Natural killer cell treated with Interleukin-12 subunit alpha and Interleukin-12 subunit beta and Interleukin-15 and Interleukin-18, amount 100 ng/mL, for 72 hours (primary cell): ENCODE data around the gene MS4A6A. TPM values are rescaled to one million over a fixed set of nuclear protein-coding genes. Genes with fewer than 3 reads are reported as not detected.
"Not testable (repeated sequence)": the region's sequence is repeated elsewhere in the genome, so short reads cannot be mapped to it uniquely, and the experiment has no call there.

Experiments used
- ATAC-seq, 2 donors: fragments of 150-1000 bp; cut with Tn5 transposase in 1 of 2; sonication (Bioruptor Pico), chemical (Tn5 transposase) in 1 of 2; 2 replicates each; pipeline ENCODE4 v1.10.0; 2021
- DNase-seq: peaks from one replicate; pipeline ENCODE4 v3.0.0; 2022; ENCODE audit warnings: low spot score
- H3K27ac Mint-ChIP-seq, 2 donors: 1 replicate in 1 of 2; 2 replicates in 1 of 2; pipeline ENCODE4 v1.8.0; 2022; ENCODE audit warnings: mixed read lengths in 2 of 2, mild to moderate bottlenecking in 1 of 2, moderate library complexity in 1 of 2
- H3K27me3 Mint-ChIP-seq, 2 donors: 1 replicate in 1 of 2; 2 replicates in 1 of 2; pipeline ENCODE4 v1.8.0; 2022; ENCODE audit warnings: mixed read lengths in 2 of 2
- H3K36me3 Mint-ChIP-seq: one replicate; pipeline ENCODE4 v1.8.0; 2022; ENCODE audit warnings: mixed read lengths
- H3K4me1 Mint-ChIP-seq, 2 donors: 1 replicate in 1 of 2; 2 replicates in 1 of 2; pipeline ENCODE4 v1.8.0; 2022; ENCODE audit warnings: low read depth in 2 of 2, mixed read lengths in 2 of 2, mild to moderate bottlenecking in 1 of 2
- H3K4me3 Mint-ChIP-seq: one replicate; pipeline ENCODE4 v1.8.0; 2022; ENCODE audit warnings: mixed read lengths
- H3K9me3 Mint-ChIP-seq: 2 replicates; pipeline ENCODE4 v1.8.0; 2022; ENCODE audit warnings: mixed read lengths
- total RNA-seq, 2 donors: library from RNA; stranded (reverse); gene quantifications; one replicate each; pipeline ENCODE4 v1.2.3, GENCODE V29; 2022

The MS4A6A gene
- total RNA-seq, 2 donors from 2014 or later: not detected

DNA sequence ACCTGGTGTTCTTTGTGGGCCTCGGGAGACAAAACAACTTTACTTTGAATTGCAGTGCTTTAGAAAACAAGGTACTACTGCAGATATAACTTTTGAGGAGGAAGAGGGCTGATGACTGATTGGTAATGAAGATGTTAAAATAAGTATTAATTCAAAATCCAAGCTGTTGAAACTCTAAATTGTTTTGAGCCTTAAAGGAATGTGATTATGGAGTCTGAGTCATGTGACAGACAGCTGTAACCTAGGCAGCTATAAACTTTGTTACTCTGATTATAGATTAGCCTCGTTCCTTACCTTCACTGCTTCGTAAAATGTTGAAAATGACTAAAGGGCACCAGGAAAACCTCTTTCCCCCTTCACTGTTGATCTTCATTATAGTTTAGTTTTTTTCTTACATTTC, 51.0 kb downstream of the MS4A6A start:
- Mint-ChIP-seq H3K9me3 (peaks cover 4% of the 10 kb centered on the region), H3K36me3 (no peaks in the 10 kb centered on the region), H3K4me1 (no peaks in the 10 kb centered on the region), H3K27me3 (peaks cover 0 to under 1% of the 10 kb centered on the region in 2 donors), H3K4me3 (no peak overlapping the region), H3K27ac (no peak overlapping the region)
- DNase-seq (no peak), ATAC-seq (no peak)

DNA sequence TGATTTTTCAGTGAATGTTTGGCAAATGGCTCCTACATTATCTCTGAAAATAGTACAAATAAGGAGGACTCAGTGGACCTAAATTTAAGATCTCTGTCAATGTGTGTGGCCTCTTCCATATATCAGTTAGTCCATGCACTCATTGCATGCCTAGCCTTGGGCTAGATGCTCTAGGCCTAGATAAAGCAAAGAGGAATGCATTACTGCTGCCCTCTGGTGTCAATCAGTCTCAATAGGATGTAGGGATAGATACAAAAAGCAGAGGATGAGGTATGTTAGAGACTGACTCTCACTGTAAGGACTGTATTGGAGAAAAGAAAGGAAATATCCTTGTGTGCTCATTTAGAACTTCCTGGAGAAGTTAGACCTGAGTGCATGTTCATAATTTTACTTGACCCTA, 52.4 kb downstream of the MS4A6A start:
- Mint-ChIP-seq H3K4me1 (no peaks in the 10 kb centered on the region), H3K36me3 (no peaks in the 10 kb centered on the region), H3K27ac (no peak overlapping the region), H3K27me3 (peaks cover 0 to 4% of the 10 kb centered on the region in 2 donors), H3K9me3 (no peaks in the 10 kb centered on the region), H3K4me3 (no peak overlapping the region)
- DNase-seq: no peak
- no peak for ATAC-seq

DNA sequence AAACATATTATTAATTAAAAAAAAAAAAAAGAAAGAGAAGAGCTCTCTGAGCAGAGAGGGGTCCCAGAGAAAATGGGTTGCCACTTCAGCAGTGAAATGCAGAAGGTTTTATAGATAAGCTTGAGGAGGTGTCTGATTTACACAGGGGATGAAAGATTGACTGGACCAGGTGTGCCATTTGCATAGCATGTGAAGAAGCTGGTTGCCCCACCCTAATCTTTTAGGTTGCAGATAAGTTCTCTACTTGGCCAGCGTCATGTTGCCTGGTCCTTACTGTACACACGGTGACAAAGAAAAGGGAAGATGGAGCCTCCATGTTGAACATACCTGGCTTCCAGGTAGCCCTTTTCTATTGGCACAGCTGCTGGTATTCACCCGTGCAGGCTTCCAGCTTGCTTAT, 53.0 kb downstream of the MS4A6A start:
- Mint-ChIP-seq H3K4me3 (no peak overlapping the region), H3K27ac (no peak overlapping the region), H3K36me3 (no peaks in the 10 kb centered on the region), H3K27me3 (peaks cover 0 to 8% of the 10 kb centered on the region in 2 donors), H3K9me3 (no peaks in the 10 kb centered on the region), H3K4me1 (no peaks in the 10 kb centered on the region)
- ATAC-seq (no peak), DNase-seq (no peak)

DNA sequence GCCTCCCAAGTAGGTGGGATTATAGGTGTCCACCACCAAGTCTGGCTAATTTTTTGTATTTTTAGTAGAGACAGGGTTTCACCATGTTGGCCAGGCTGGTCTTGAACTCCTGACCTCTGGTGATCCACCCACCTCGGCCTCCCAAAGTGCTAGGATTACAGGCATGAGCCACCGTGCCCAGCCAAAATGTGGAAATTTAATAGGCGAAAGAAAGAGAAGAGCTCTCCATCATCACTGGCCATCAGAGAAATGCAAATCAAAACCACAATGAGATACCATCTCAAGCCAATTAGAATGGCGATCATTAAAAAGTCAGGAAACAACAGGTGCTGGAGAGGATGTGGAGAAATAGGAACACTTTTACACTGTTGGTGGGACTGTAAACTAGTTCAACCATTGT, 54.0 kb downstream of the MS4A6A start:
- not testable (repeated sequence) for ATAC-seq, H3K4me1 Mint-ChIP-seq, H3K9me3 Mint-ChIP-seq, H3K4me3 Mint-ChIP-seq, H3K36me3 Mint-ChIP-seq, H3K27ac Mint-ChIP-seq, DNase-seq, H3K27me3 Mint-ChIP-seq

DNA sequence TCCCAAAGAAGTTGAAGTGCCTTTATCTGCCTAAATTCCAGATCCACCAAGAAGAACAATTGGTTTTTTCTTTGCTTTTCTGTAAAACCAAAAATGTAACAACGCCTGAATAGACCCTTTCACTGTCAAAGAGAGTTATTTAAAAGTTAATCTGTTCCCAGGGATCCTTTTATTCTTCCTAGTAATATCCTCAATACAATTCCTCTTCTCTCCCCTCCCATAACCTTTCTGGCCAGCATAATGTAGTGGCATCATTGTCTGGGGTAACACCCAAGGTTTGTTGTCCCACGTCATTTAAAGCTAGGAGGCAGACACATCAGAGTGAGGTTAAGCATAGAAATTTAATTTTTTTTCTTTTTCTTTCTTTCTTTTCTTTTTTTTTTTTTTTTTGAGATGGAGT, 54.5 kb downstream of the MS4A6A start:
- Mint-ChIP-seq H3K27me3 (peaks cover 0 to 8% of the 10 kb centered on the region in 2 donors), H3K4me3 (no peak overlapping the region), H3K4me1 (no peaks in the 10 kb centered on the region), H3K27ac (no peak overlapping the region), H3K9me3 (no peaks in the 10 kb centered on the region), H3K36me3 (no peaks in the 10 kb centered on the region)
- DNase-seq (no peak), ATAC-seq (no peak)

DNA sequence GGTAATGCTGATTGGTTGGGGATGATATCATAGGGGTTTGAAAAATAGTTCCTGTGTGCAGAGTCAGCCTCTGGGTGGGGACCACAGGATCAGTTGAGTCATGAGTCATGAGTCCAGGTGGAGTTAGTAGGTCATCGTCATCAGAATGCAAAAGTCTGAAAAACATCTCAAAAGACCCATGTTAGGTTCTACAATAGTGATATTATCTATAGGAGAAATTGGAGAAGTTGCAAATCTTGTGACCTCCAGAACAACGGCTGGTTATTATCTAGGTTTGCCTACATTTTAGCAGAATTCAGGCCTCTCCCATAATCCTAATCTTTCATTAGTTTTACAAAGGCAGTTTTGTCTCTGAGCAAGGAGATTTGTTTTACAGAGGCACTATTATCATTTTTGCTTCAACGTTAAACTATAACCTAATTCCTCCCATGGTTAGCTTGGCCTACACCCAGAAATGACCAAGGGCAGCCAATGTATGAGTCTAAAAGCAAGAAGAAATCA, 55.5 kb downstream of the MS4A6A start:
- Mint-ChIP-seq H3K4me1 (no peaks in the 10 kb centered on the region), H3K9me3 (no peaks in the 10 kb centered on the region), H3K36me3 (no peaks in the 10 kb centered on the region), H3K4me3 (no peak overlapping the region), H3K27me3 (peaks cover 4 to 14% of the 10 kb centered on the region in 2 donors), H3K27ac (no peak overlapping the region)
- ATAC-seq (no peak), DNase-seq (no peak)

DNA sequence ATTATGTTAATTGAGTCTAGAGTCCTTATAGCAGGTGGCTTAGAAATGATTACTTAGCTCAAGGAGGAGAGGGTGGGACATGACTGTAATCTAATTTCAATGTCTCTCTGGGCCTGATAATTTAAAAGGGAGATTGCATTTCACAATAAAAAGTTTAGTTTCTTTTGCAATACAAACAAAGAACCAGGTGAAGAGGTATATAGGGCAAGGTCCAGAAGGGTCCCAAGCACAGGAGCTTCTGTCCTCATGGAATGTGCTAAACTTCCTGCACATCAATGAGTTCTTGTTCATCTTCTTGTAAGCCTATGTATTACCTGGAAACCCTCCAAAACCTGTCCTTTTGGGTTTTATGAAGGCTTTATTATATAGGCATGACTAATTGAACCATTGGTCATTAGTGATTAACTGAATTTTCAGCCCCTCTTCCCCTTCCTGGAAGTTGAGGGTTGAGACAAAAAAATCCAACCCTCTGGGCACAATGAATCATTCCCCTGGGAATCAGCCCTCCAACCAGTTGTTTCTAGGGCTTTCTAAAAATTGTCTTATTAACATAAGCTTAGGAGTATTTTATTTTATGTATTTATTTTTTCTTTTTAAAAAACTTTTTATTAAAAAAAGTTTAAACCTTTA, 56.8 kb downstream of the MS4A6A start:
- no peaks in the 10 kb centered on the region for H3K36me3 Mint-ChIP-seq
- no peak for DNase-seq
- H3K4me1 Mint-ChIP-seq: no peaks in the 10 kb centered on the region
- H3K9me3 Mint-ChIP-seq: no peaks in the 10 kb centered on the region
- H3K27me3 Mint-ChIP-seq: peaks cover 5 to 17% of the 10 kb centered on the region in 2 donors
- H3K4me3 Mint-ChIP-seq: no peak overlapping the region
- ATAC-seq: no peak
- no peak overlapping the region for H3K27ac Mint-ChIP-seq

DNA sequence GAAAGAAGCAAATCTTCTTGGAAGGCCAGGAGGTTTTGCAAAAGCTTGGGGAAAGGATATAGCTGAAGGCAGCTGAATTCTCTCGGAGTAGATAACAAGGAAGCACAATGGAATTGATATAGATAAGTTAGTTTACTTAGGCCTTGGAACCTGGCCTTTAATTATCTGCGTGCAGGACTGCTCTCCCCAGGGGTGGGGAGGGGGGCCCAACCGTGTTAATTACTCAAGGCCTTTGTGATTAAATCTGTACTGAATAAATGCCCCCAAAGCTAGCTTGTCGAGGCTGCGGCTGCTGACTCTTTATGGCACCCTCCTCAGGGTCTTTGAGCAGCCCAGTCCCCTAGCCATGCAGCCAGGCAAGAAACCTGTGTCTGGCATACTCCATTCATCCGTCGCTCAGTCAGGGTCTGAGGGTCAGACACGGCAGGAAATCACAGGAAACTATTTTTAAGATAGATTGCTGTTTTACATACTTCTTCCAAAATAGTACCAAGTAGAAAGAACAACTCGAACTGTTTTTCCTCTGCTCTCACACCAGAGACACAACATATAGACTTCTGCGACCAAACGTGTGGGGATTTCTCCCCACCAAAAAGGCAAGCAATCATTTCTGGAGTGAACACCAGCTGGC, 58.0 kb downstream of the MS4A6A start:
- Mint-ChIP-seq H3K4me1 (no peaks in the 10 kb centered on the region), H3K27ac (no peak overlapping the region), H3K36me3 (no peaks in the 10 kb centered on the region), H3K4me3 (no peak overlapping the region), H3K27me3 (peaks cover 10 to 17% of the 10 kb centered on the region in 2 donors), H3K9me3 (no peaks in the 10 kb centered on the region)
- ATAC-seq (no peak), DNase-seq (no peak)

Other genes starting within 250 kb of the MS4A6A start
- gene OOSP1, start 244.7 kb downstream of the MS4A6A start, total RNA-seq: not detected
- not detected for gene OOSP4A, start 219.1 kb downstream of the MS4A6A start, total RNA-seq
- gene OOSP4B, start 165.9 kb downstream of the MS4A6A start, total RNA-seq: not detected
- not detected for gene OOSP2, start 142.7 kb downstream of the MS4A6A start, total RNA-seq
- gene MS4A3, start 126.4 kb downstream of the MS4A6A start, total RNA-seq: under 1 TPM in 1 of 2 donors, not detected in 1; 0.50 TPM
- gene MS4A2, start 94.4 kb downstream of the MS4A6A start, total RNA-seq: 1 to 10 TPM in 1 of 2 donors, not detected in 1; 1.6 TPM
- gene MS4A4E, start 60.1 kb upstream of the MS4A6A start, total RNA-seq: 1 to 10 TPM in 1 of 2 donors, not detected in 1; 2.6 TPM
- not detected for gene MS4A4A, start 97.6 kb upstream of the MS4A6A start, total RNA-seq
- not detected for gene MS4A6E, start 144.2 kb upstream of the MS4A6A start, total RNA-seq
- 1 to 10 TPM in 1 of 2 donors, under 1 TPM in 1; 0.70 to 1.5 TPM for gene MS4A7, start 195.4 kb upstream of the MS4A6A start, total RNA-seq
- gene MS4A14, start 213.4 kb upstream of the MS4A6A start, total RNA-seq: under 1 TPM; 0.11 to 0.14 TPM
- gene MS4A5, start 246.5 kb upstream of the MS4A6A start, total RNA-seq: not detected